Right ventricle myocardium superior (tissue), 1 donor: ENCODE results near the gene NUDT7. TPM values are rescaled to one million over a fixed set of nuclear protein-coding genes. Genes with fewer than 3 reads are reported as not detected.

Experiments used
- ATAC-seq: fragments of 200-7000 bp; cut with Tn5 transposase; one replicate; pipeline ENCODE4 v1.9.1; 2020; ENCODE audit warnings: mild to moderate bottlenecking; ENCODE audit not compliant: poor library complexity
- DNase-seq: peaks from one replicate; pipeline ENCODE4 v3.0.0-alpha.2; 2020
- intact Hi-C: fragments of 100-400 bp; cut with DNase I; formaldehyde crosslinking; loops from one replicate; pipeline ENCODE4 v1.11.2; 2022
- total RNA-seq: library from RNA; stranded (reverse); fragmentation: NEBNext Ultra II Directional; extraction: Animal tissue kit (Norgen Biotek cat#: 25700); gene quantifications from one replicate; pipeline ENCODE4 v1.2.1, GENCODE V29; 2021
- donor health status: DM: no; HTN: yes; CAD: no; lungs with severe emphysema.

The NUDT7 gene
- total RNA-seq, 1 donor from 2014 or later = 45.5 TPM

DNA sequence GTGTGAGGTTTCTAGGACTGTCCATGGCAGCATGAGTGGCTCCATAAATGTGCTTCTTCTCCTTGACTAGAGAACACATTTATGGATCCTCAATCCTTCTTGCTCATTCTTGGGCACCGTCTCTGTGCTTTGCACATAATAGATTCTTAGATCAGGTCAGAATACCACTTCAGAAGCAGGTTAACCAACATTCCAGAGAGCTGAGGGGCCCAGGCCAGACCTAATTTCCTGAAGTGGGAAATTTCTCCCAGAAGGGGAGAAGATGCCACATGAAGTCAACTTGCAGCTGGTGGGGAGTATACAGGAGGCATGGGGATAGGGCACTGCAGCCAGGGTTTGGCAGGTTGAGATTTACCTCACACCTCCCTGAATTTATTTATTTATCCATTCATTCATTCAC, 41.7 kb downstream of the NUDT7 start:
- DNase-seq (no peak), ATAC-seq (no peak)
- intact Hi-C loops = no loop called here

- intact Hi-C loops = no loop called here
- ATAC-seq (no peak), DNase-seq (no peak)
These were observed 44.9 kb downstream of the NUDT7 start for GRCh38 chr16:77767211-77767610.

DNA sequence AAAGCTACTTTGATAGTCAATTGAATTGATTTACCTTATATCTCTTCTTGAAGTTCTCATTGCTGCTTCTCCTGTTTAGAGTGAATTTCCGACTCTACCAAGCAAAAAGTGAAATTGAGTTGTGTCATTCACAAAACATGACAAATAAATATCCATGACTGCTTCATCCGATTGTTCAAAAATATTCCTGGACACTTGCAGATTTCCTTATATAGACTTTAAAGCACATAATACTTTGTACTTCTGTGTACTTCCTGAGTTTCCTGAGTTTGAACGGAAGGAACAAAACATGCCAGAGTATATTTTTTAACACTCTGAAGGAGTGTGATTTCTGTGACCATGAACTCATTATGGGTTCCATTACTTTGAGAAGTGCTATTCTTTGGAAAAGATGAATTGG, 45.5 kb downstream of the NUDT7 start:
- ATAC-seq (no peak), DNase-seq (no peak)
- intact Hi-C loops = no loop called here

GRCh38 chr16:77775911-77776909, 53.9 kb downstream of the NUDT7 start:
- intact Hi-C loops = no loop called here
- DNase-seq = no peak
- ATAC-seq = no peak

GRCh38 chr16:77777745-77778144, 55.4 kb downstream of the NUDT7 start:
- intact Hi-C loops = no loop called here
- DNase-seq (no peak), ATAC-seq (no peak)

- DNase-seq (no peak), ATAC-seq (no peak)
- intact Hi-C loops = no loop called here
These were observed 58.1 kb downstream of the NUDT7 start for GRCh38 chr16:77780378-77780837.

GRCh38 chr16:77781091-77781490, 58.8 kb downstream of the NUDT7 start:
- DNase-seq = no peak
- intact Hi-C loops = no loop called here
- ATAC-seq = no peak

DNA sequence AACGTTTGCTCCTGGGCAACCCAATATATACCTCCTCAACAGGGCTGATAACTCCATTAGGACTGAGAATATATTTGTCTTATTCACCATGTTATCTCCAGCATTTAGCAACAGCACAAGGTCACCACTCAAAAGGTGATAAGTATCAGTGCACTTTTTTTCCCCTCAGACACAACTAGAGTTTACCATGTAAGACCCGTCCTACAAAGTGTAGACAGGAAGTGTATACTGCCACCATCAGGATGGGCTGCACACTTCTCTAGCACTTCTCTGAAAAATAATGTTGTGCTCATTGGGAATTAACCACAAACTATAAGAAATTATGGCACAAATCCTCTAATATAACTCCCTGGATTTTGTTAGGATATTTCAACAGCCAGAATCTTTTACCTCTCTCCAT, 60.4 kb downstream of the NUDT7 start:
- no peak for ATAC-seq
- intact Hi-C loops = no loop called here

GRCh38 chr16:77784441-77785372, 62.4 kb downstream of the NUDT7 start:
- intact Hi-C loops = no loop called here
- DNase-seq (no peak), ATAC-seq (no peak)

More for the DNA sequence above, 60.4 kb downstream of the NUDT7 start:
- no peak for DNase-seq

- intact Hi-C loops = no loop called here
- DNase-seq = no peak
- ATAC-seq = no peak
These were observed 63.1 kb downstream of the NUDT7 start for GRCh38 chr16:77785373-77785764.

GRCh38 chr16:77786186-77786847, 64.0 kb downstream of the NUDT7 start:
- DNase-seq (no peak), ATAC-seq (no peak)
- intact Hi-C loops = no loop called here

DNA sequence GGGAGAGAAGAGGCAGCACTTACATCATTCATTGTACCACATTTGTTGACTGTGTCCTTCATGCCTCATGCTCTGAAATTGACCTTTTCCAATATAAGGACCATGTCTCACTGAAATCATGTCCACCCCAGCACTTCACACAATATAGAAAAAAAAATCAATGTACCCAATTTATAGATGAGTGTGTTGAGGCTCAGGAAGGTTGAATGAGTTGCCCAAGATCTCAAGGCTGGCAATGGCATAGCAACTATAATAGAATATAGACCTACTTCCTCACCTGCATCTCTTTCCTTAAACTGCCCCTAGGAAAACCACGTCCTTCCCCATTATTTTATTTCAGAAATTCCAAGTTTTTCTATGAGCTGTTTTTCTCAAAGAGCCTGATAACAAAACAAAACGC, 65.1 kb downstream of the NUDT7 start:
- intact Hi-C loops = no loop called here
- no peak for DNase-seq

DNA sequence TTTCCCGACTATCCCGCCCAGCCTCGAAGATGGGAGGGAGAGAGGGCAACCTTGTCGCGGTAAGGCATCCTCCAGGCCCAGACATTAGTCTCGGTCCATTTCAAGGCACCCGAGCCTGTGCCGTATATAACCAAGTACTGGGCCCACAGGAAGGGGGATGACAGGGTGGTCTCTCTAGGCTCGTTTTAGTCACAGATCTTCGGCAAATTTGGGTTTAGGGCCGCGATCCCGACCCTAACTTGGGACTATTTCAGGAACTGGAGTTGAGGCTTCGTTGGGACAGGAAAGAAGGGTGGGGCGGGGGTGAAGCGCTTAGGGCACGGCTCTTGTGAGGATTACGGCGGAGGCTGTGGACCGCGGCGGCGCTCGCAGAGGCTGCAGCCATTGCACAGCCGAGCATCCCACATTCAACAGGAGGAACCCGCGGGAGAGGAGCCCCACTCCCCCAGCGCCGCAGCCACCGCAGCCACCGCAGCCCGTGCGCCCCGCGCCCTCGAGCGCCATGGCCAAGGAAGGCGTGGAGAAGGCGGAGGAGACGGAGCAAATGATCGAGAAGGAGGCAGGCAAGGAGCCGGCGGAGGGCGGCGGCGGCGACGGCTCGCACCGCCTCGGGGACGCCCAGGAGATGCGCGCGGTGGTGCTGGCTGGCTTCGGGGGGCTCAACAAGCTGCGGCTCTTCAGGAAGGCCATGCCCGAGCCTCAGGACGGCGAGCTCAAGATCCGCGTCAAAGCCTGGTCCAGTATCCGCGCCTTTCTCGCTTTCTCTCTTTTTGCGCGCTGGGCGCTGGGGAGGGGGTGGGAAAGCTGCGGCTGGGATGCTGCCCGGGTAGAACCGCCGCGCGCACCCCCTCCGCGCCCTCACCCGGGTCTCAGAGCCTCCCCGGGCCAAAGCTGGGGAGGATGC, 66.1 kb downstream of the NUDT7 start, which contains the start of gene VAT1L:
TSS of gene VAT1L (plus strand) at position 384 of the 904 bp plus-strand sequence. CDS start at position 503, 119 bp downstream.
- intact Hi-C loops = no loop called here
- peak; percentile 94 for ATAC-seq
- peak; percentile 53 for DNase-seq

More for the DNA sequence above, 65.1 kb downstream of the NUDT7 start:
- no peak for ATAC-seq

GRCh38 chr16:77789085-77790008, 67.0 kb downstream of the NUDT7 start:
- no peak for DNase-seq
- peak; percentile 55 for ATAC-seq
- intact Hi-C loops = no loop called here

DNA sequence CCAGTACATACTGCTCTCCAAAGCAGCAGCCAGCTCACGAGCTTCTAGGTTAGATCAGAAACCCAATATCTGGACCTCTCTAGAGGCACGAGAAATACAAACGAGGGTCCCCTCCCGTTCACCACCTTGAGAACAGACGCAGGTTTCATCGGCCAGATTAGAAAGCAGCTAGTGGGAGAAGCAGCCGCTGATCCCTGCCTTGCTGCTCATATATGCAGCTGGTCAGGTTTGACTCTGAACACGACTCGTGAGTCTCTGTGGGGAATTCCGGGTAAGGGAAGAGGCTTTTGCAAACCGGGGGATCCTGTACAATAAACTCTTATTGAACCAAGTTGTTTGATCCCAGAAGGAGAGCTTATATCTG, 67.7 kb downstream of the NUDT7 start:
- ATAC-seq = no peak
- DNase-seq = no peak
- intact Hi-C loops = no loop called here

DNA sequence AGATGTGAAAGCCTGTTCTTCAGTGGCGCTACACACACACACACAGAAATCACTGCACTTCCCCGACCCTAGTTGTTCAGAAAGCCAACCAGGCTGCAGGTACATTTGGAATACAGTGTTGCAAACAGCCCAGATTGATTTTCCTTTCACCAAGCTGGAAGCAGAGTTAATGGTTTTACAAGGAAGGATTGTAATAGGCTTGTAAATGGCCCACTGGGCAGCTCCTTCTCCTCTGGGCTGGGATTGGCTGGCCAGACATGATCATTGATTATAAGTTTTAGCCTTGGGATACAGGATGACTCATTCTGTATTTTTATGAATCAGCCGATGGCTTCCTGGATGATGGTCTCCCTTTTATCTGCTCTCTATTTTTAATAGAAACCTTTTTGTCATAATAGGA, 68.6 kb downstream of the NUDT7 start:
- ATAC-seq (no peak), DNase-seq (no peak)
- intact Hi-C loops = no loop called here
